Measurements from ENCODE around the gene SCYGR4.
"Not testable (repeated sequence)": the region's sequence is repeated elsewhere in the genome, so short reads cannot be mapped to it uniquely, and the experiment has no call there.

Gene SCYGR4, protein sequence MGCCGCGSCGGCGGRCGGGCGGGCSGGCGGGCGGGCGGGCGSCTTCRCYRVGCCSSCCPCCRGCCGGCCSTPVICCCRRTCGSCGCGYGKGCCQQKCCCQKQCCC

DNA sequence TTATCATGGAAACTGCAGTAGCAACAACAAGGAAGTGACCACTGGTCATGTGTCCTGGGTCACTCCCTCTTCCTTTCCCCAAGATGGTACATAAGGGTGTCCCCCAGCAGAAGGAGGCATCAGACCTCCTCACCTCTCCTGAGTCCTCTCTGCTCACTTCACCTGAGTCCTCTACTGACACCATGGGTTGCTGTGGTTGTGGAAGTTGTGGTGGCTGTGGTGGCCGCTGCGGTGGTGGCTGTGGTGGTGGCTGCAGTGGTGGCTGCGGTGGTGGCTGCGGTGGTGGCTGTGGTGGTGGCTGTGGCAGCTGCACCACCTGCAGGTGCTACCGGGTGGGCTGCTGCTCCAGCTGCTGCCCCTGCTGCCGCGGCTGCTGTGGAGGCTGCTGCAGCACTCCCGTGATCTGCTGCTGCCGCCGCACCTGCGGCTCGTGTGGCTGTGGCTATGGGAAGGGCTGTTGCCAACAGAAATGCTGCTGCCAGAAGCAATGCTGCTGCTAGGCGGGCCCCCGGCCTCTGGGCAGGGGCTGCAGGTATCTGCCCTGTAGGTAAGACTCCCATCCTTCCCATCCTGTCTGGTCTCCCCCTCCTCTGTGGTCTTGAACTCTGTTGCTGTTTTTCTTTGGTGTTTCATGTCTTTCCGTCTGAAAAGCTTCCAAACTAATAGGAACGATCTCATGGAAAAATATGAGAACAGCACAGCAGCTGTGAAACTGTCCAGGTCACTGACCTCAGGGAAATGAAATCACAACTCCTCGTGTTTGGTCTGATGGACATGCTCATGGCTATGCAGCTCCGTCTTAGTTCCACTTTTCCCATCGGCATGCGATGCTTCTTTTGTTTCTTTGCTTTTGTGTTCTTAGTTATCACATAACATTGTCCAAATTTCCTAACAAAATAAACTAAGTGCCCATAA lies at the start of gene SCYGR4:
TSS of gene SCYGR4 (plus strand) at position 183 of the 915 bp plus-strand sequence. CDS start at position 183, 0 bp downstream.
- no peak within 1 kb of the TSS for H3K4me3 ChIP-seq (ENCODE audit: low read depth, low read length)
- DNase-seq (ENCODE audit: low read depth), result no peak

DNA sequence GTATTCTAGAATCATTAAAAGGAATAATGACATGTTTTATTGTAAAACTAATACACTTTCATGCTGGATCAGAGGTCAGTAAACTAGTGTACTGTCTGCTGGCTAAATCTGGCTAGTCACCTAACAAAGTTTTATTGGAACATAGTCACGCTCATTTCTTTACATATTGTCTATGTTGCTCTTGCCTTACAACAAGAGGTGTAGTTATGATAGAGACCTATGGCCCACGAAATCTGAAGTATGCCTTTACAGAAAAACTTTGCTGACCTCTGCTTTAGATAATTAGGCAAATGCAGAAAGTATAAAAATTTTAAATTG lies 48.5 kb upstream of the SCYGR4 start:
- no peak overlapping the region for H3K4me3 ChIP-seq (ENCODE audit: low read depth, low read length)

GRCh38 chr2:227570615-227571014 lies 46.7 kb upstream of the SCYGR4 start:
- no peak for DNase-seq (ENCODE audit: low read depth)
- no peak overlapping the region for H3K4me3 ChIP-seq (ENCODE audit: low read depth, low read length)

More for the DNA sequence above, 48.5 kb upstream of the SCYGR4 start:
- DNase-seq (ENCODE audit: low read depth), result no peak

- no peak overlapping the region for H3K4me3 ChIP-seq (ENCODE audit: low read depth, low read length)
- DNase-seq (ENCODE audit: low read depth), result peak; percentile 41
Observed at GRCh38 chr2:227576110-227576509, 41.2 kb upstream of the SCYGR4 start.

DNA sequence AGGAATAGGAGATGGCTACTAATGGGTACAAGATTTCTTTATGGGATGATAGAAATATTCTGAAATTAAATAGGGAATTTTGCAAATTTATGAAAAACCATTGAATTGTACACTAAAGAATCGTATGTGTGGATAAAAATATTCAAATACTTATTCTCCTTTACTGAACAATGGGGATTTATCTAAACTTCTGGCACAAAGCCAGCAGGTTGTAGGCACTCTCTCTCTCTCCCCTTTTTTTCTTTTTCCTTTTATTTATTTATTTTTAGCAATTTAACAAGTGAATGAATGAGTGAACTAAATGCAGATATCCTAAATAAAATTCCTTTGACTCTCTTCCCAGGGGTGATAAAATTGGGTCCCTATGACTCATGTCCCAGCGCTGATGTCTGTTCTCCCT lies 40.5 kb upstream of the SCYGR4 start:
- H3K4me3 ChIP-seq (ENCODE audit: low read depth, low read length), result no peak overlapping the region
- no peak for DNase-seq (ENCODE audit: low read depth)

DNA sequence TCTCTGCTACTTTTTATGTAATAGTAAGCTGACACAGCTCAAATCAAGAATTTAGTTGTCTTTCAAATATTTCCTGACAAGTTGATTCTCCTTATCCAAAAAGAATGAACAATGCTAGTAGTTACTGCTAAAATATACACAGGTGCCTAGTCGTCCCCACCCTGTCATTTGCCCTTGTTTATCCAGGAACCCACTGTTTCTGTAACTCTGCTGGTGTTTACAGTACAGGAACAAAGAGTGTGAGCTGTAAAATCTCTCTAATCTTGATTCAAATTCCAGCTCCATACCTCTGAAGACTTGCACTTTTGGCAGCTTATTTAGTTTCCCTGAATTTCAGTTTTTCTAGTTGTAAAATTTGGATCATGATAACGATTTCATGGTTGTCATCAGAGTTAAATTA lies 39.7 kb upstream of the SCYGR4 start:
- no peak for DNase-seq (ENCODE audit: low read depth)
- H3K4me3 ChIP-seq (ENCODE audit: low read depth, low read length), result no peak overlapping the region

GRCh38 chr2:227578642-227579041 lies 38.7 kb upstream of the SCYGR4 start:
- no peak for DNase-seq (ENCODE audit: low read depth)
- H3K4me3 ChIP-seq (ENCODE audit: low read depth, low read length), result no peak overlapping the region

GRCh38 chr2:227579791-227580190 lies 37.5 kb upstream of the SCYGR4 start:
- no peak overlapping the region for H3K4me3 ChIP-seq (ENCODE audit: low read depth, low read length)
- DNase-seq (ENCODE audit: low read depth), result no peak

DNA sequence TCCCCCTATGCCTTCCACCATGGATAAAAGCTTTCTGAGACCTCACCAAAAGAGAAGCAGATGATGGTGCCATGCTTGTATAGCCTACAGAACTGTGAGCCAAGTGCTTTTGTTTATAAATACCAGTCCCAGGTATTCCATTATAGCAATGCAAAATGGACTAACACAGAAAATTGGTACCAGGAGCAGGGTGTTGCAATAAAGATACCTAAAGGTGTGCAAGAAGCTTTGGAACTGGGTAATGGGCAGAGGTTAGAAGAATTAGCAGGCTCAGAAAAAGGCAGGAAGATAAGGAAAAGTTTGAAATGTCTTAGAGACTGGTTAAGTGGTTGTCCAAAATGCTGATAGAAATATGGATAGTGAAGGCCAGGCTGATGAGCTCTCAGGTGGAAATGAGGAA lies 34.9 kb upstream of the SCYGR4 start:
- H3K4me3 ChIP-seq (ENCODE audit: low read depth, low read length), result no peak overlapping the region
- no peak for DNase-seq (ENCODE audit: low read depth)

- H3K4me3 ChIP-seq (ENCODE audit: low read depth, low read length), result no peak overlapping the region
- no peak for DNase-seq (ENCODE audit: low read depth)
Observed at GRCh38 chr2:227592694-227593387, 24.5 kb upstream of the SCYGR4 start.

DNA sequence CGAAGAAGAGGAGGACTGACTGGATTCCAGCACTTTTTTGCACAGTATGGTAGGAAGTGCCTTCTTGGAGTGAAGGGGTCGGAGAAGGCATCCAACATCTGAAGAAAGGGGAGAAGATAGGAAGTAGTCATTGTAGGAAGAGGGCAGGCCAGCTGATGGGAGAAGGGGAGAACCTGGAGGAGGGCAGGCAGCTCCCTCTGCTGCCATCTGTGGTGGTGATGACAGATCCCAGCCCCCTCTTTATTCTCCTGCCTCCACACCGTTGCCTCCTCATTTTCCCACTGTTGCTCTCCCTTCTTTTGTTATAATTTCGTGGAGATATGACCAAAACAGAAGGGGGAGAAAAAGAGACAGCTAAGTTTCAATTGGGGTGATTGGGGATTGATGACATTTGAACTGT lies 21.5 kb upstream of the SCYGR4 start:
- DNase-seq (ENCODE audit: low read depth), result no peak
- H3K4me3 ChIP-seq (ENCODE audit: low read depth, low read length), result no peak overlapping the region

DNA sequence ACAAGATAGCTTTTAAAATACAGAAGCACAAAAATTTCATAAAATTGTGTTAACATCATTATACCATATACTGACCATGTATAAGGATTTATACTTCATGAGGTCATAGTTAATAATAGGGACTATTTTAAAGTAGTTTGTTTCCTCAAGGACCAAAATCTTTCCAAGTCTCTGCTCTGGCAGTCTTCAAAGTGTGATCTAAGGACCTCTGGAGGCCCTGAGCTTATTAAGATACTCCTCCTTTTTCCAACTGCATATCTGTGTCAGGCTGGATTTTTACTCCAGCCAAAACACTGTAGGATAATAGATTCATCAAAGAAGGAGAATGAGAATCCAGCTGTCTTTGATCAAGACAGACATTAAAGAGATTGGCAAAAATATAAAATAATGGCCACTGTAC lies 20.3 kb upstream of the SCYGR4 start:
- DNase-seq (ENCODE audit: low read depth), result no peak
- no peak overlapping the region for H3K4me3 ChIP-seq (ENCODE audit: low read depth, low read length)

DNA sequence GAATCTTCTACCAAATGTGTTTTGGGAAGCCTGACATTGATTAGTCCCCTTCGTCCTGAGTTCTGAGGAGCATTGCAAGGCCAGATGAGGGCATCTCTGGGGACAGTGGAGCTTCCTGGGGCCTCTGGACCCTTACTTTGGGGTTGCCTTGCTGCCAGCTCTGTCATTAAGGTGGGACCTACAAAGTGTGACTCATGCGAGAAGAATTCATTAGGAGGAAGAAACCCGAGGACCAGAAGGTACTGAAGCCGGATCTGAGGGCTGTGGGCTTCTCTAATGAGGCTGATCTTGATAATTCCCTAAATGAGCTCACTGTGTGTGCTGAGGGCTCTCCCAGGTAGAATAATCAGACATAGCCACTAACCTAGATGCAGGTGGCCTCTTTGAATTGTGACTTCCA lies 19.3 kb upstream of the SCYGR4 start:
- no peak overlapping the region for H3K4me3 ChIP-seq (ENCODE audit: low read depth, low read length)
- DNase-seq (ENCODE audit: low read depth), result no peak

GRCh38 chr2:227598835-227599503 lies 18.3 kb upstream of the SCYGR4 start, which contains the start of gene SCYGR2:
SCYGR2 (plus strand) TSS chr2:227598893; CDS start chr2:227598893, 0 bp downstream.
- DNase-seq (ENCODE audit: low read depth); H3K4me3 ChIP-seq (ENCODE audit: low read depth, low read length): not testable (repeated sequence)

- DNase-seq (ENCODE audit: low read depth), result no peak
- H3K4me3 ChIP-seq (ENCODE audit: low read depth, low read length), result no peak overlapping the region
Observed at GRCh38 chr2:227602358-227602757, 14.9 kb upstream of the SCYGR4 start.

DNA sequence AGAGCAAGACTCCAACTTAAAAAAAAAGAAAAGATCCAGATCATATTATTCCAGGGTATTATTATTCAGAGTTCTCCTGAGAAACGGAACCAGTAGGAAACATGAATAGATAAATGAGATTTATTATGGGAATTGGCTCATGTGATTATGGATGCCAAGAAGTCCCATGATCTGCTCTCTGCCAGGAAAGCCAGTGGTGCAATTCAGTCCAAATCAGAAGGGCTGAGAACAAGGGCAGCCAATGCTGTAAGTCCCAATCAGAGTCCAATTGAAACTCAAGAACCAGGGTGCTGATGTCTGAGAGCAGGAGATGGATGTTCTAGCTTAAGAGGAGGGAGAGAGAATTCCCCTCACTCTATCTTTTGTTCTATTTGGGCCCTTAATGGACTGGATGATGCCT lies 10.8 kb upstream of the SCYGR4 start:
- no peak overlapping the region for H3K4me3 ChIP-seq (ENCODE audit: low read depth, low read length)
- DNase-seq (ENCODE audit: low read depth), result no peak

GRCh38 chr2:227607941-227608340 lies 9.4 kb upstream of the SCYGR4 start:
- DNase-seq (ENCODE audit: low read depth), result no peak

DNA sequence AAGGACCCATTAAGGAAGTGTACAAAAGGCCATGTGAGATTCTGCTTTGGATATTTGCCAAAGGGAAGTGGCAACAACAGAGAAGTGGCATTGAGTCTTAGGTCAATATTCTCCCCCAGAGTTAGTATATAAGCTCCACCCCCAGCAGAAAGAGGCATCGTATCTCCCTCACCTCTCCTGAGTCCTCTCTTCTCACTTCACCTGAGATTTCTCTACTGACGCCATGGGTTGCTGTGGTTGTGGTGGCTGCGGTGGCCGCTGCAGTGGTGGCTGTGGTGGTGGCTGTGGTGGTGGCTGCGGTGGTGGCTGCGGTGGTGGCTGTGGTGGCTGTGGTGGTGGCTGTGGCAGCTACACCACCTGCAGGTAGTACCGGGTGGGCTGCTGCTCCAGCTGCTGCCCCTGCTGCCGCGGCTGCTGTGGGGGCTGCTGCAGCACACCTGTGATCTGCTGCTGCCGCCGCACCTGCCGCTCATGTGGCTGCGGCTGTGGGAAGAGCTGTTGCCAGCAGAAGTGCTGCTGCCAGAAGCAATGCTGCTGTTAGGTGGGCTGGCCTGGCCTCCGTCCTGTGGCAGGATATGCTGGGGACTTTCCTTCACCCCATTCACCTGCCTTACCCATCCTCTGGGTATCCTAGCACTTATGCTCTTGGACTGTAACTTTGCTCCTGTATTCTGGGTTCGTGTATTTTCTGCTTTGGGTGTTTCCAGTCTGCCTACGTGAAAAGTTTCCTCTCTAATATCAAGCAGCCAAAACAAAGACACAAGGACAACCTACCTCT lies 8.5 kb upstream of the SCYGR4 start:
- no peak for DNase-seq (ENCODE audit: low read depth)
- no peak overlapping the region for H3K4me3 ChIP-seq (ENCODE audit: low read depth, low read length)

More at GRCh38 chr2:227607941-227608340, 9.4 kb upstream of the SCYGR4 start:
- no peak overlapping the region for H3K4me3 ChIP-seq (ENCODE audit: low read depth, low read length)

GRCh38 chr2:227610123-227610522 lies 7.2 kb upstream of the SCYGR4 start:
- H3K4me3 ChIP-seq (ENCODE audit: low read depth, low read length), result no peak overlapping the region

More at GRCh38 chr2:227610123-227610522, 7.2 kb upstream of the SCYGR4 start:
- DNase-seq (ENCODE audit: low read depth), result no peak
